Measurements from ENCODE around the gene COL26A1.

DNA sequence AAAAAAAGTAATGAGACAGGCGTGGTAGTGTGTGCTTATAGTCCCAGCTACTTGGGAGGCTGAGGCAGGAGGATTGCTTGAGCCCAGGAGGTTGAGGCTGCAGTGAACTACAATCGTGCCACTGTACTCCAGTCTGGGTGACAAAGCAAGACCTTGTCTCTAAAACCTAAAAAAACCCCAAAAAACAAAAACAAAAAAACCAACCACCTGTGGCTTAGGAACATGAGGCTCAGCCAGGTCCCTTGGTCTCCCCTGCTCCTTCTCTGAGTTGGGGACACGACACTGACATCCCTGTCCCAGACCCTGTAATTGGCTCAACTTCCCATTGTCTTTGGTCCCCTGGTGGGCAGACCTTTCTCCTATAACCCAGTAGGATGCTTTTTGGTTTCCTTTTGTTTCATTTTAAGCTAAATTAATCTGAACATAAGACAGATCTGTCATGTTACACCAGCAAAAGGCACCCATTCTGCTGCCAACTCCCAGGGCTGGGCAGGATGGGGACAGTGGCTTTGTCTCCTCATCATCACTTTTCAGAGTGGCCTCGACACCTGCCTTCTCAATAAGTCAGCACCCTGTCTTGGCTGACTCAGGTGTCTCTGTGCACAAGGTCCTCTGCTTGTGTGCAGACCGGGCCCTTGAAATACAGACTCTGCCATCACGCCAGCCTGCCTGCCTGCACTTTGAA is 192.1 kb downstream of the COL26A1 start:
- TF ChIP-seq POLR2A (IDR thresholded peaks at IDR 0.05): no peak
- TF ChIP-seq, protein P1, sequence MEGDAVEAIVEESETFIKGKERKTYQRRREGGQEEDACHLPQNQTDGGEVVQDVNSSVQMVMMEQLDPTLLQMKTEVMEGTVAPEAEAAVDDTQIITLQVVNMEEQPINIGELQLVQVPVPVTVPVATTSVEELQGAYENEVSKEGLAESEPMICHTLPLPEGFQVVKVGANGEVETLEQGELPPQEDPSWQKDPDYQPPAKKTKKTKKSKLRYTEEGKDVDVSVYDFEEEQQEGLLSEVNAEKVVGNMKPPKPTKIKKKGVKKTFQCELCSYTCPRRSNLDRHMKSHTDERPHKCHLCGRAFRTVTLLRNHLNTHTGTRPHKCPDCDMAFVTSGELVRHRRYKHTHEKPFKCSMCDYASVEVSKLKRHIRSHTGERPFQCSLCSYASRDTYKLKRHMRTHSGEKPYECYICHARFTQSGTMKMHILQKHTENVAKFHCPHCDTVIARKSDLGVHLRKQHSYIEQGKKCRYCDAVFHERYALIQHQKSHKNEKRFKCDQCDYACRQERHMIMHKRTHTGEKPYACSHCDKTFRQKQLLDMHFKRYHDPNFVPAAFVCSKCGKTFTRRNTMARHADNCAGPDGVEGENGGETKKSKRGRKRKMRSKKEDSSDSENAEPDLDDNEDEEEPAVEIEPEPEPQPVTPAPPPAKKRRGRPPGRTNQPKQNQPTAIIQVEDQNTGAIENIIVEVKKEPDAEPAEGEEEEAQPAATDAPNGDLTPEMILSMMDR (IDR thresholded peaks at IDR 0.05): no peak
- no peak for TF ChIP-seq POLR2AphosphoS5 (IDR thresholded peaks at IDR 0.05)
